Activated CD8-positive, alpha-beta memory T cell treated with anti-CD3 and anti-CD28 coated beads, Interleukin-2, amount 10 ng/mL, durations not matched to agents 7 days and 5 days (primary cell): ENCODE results near the gene SNX15. TPM values are rescaled to one million over a fixed set of nuclear protein-coding genes. Genes with fewer than 3 reads are reported as not detected.

Experiments
- ATAC-seq: fragments of 150-1000 bp; cut with Tn5 transposase; one replicate; pipeline ENCODE4 v1.10.0; 2021; ENCODE audit warnings: moderate library complexity
- CTCF ChIA-PET: fragments of 350-600 bp; sonication (Branson Sonifier 250); formaldehyde crosslinking; loops from one replicate; lab custom pipeline; 2021; ENCODE audit warnings: antibody characterized with exemption; lab: Charles Lee
- DNase-seq: peaks from one replicate; pipeline ENCODE4 v3.0.0-alpha.2; 2020
- H3K27ac Mint-ChIP-seq: one replicate; pipeline ENCODE4 v1.8.0; 2021; ENCODE audit warnings: mild to moderate bottlenecking, mixed read lengths
- H3K27me3 Mint-ChIP-seq: one replicate; pipeline ENCODE4 v1.8.0; 2021; ENCODE audit warnings: mixed read lengths
- H3K36me3 Mint-ChIP-seq: one replicate; pipeline ENCODE4 v1.8.0; 2021; ENCODE audit warnings: mild to moderate bottlenecking, mixed read lengths
- H3K4me1 Mint-ChIP-seq: one replicate; pipeline ENCODE4 v1.8.0; 2021; ENCODE audit warnings: mixed read lengths
- H3K4me3 Mint-ChIP-seq: one replicate; pipeline ENCODE4 v1.8.0; 2021; ENCODE audit warnings: mild to moderate bottlenecking, moderate library complexity, mixed read lengths
- H3K9me3 Mint-ChIP-seq: one replicate; pipeline ENCODE4 v1.8.0; 2022; ENCODE audit warnings: low read depth, mixed read lengths
- microRNA-seq: library from miRNA; unstranded; fragments of <30 nt; microRNA quantifications from one replicate; pipeline ENCODE4 v1.2.0, GENCODE V29; 2022
- total RNA-seq, 2 experiments: library from RNA; stranded (reverse); gene quantifications; one replicate each; pipeline ENCODE4 v1.2.3, GENCODE V29; 2021

Gene SNX15
- total RNA-seq, 2 experiments from 2014 or later: 18.9 to 29.2 TPM

GRCh38 chr11:65083834-65084597 lies 56.8 kb downstream of the SNX15 start, which contains the start of the genes CDCA5 and ZFPL1:
Gene CDCA5, minus strand, starts transcription at chr11:65084040. Its CDS starts 62 bp downstream, at chr11:65083978.
Gene ZFPL1, plus strand, starts transcription at chr11:65084222. Its CDS starts 477 bp downstream, at chr11:65084699.
- H3K27me3 Mint-ChIP-seq: peaks cover 2% of the 10 kb centered on the region
- CTCF ChIA-PET: interaction anchor here (1.0 to 4.0 kb wide), 10 partner anchors 9 to 236 kb away, joined by 3 to 25 read pairs (median 4); partner anchors contain the start of genes ARL2 and ZNHIT2
- DNase-seq: peak; percentile 97
- peak within 1 kb of the TSS; percentile 98 for H3K4me3 Mint-ChIP-seq
- no peaks in the 10 kb centered on the region for H3K9me3 Mint-ChIP-seq
- H3K4me1 Mint-ChIP-seq: peaks cover 54% of the 10 kb centered on the region
- H3K27ac Mint-ChIP-seq: peak within 1 kb of the TSS; percentile 99
- peaks cover 41% of the 10 kb centered on the region for H3K36me3 Mint-ChIP-seq
- ATAC-seq: peak; percentile 82

- H3K36me3 Mint-ChIP-seq: peaks cover 40% of the 10 kb centered on the region
These were observed 57.5 kb downstream of the SNX15 start for GRCh38 chr11:65084598-65085375.

DNA sequence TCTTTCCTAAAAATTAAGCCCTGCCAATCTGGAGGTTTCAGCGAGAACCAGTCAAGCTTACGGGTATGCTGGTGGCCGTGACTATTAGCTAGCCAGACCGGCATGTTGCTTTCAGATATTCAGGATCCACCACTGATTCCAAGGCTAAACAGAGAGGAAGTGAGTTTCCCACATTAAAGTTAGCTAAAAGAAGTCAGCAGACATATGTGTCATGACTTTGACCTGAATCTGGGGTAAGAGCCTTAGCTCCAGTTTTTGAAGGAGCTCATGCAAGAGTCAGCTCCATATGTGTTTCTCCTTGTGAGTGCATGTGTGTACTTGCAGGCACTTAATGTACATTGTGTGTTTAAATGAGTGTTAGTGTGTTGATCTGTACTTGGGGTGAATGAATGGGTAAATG lies 58.2 kb downstream of the SNX15 start:
- H3K4me3 Mint-ChIP-seq: peak overlapping the region; percentile 98
- no peak for ATAC-seq
- peaks cover 2% of the 10 kb centered on the region for H3K27me3 Mint-ChIP-seq
- H3K36me3 Mint-ChIP-seq: peaks cover 36% of the 10 kb centered on the region
- no peak for DNase-seq
- peaks cover 44% of the 10 kb centered on the region for H3K4me1 Mint-ChIP-seq
- H3K9me3 Mint-ChIP-seq: no peaks in the 10 kb centered on the region
- peak overlapping the region; percentile 99 for H3K27ac Mint-ChIP-seq
- CTCF ChIA-PET: interaction anchor here (0.9 to 1.7 kb wide), 6 partner anchors 9 to 58 kb away, joined by 3 to 8 read pairs (median 4); partner anchors contain the start of genes SNX15 and ZNHIT2

More at GRCh38 chr11:65084598-65085375, 57.5 kb downstream of the SNX15 start:
- Mint-ChIP-seq H3K4me3 (peak overlapping the region; percentile 98), H3K27ac (peak overlapping the region; percentile 99), H3K9me3 (no peaks in the 10 kb centered on the region), H3K4me1 (peaks cover 49% of the 10 kb centered on the region), H3K27me3 (peaks cover 2% of the 10 kb centered on the region)
- CTCF ChIA-PET: interaction anchor here (0.9 to 1.7 kb wide), 5 partner anchors 10 to 58 kb away, joined by 3 to 8 read pairs (median 4); partner anchors contain the start of gene SNX15
- ATAC-seq (peak; percentile 1), DNase-seq (no peak)

DNA sequence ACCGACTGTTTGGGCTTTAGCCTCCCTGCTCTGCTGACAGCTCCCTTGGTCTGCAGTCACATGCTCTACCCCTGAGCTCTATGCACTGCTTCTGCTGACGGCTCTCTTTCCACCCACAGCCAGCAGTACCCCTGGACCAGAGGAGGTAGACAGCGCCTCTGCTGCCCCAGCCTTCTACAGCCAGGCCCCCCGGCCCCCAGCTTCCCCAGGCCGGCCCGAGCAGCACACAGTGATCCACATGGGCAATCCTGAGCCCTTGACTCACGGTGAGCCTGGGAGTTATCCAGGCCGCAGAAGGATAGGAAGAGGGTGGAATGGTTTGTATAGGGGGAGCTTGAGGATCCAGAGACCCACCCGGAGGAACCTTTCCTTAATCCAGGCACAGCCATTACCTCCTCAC lies 59.6 kb downstream of the SNX15 start:
- Mint-ChIP-seq H3K27me3 (peaks cover 2% of the 10 kb centered on the region), H3K4me3 (no peak overlapping the region), H3K4me1 (peaks cover 31% of the 10 kb centered on the region), H3K27ac (peak overlapping the region; percentile 34), H3K36me3 (peaks cover 27% of the 10 kb centered on the region), H3K9me3 (no peaks in the 10 kb centered on the region)
- CTCF ChIA-PET: interaction anchor here (1.2 kb wide), 2 partner anchors 26 to 31 kb away, joined by 3 to 5 read pairs; partner anchors contain the start of genes TM7SF2 and ZNHIT2
- no peak for DNase-seq
- ATAC-seq: no peak

GRCh38 chr11:65087216-65087615 lies 60.0 kb downstream of the SNX15 start:
- no peak for ATAC-seq
- Mint-ChIP-seq H3K4me1 (peaks cover 27% of the 10 kb centered on the region), H3K9me3 (no peaks in the 10 kb centered on the region), H3K27me3 (peaks cover 2% of the 10 kb centered on the region), H3K36me3 (peaks cover 24% of the 10 kb centered on the region), H3K4me3 (no peak overlapping the region), H3K27ac (no peak overlapping the region)
- CTCF ChIA-PET: interaction anchor here (1.2 kb wide), 1 partner anchor 25 kb away, joined by 5 read pairs; the partner anchor contains the start of gene TM7SF2
- no peak for DNase-seq

GRCh38 chr11:65087827-65088226 lies 60.6 kb downstream of the SNX15 start:
- H3K27me3 Mint-ChIP-seq: peaks cover 2% of the 10 kb centered on the region

GRCh38 chr11:65089621-65090020 lies 62.4 kb downstream of the SNX15 start:
- H3K27me3 Mint-ChIP-seq: no peaks in the 10 kb centered on the region
- H3K27ac Mint-ChIP-seq: peak overlapping the region; percentile 15
- no peak for ATAC-seq
- no peak overlapping the region for H3K4me3 Mint-ChIP-seq
- CTCF ChIA-PET: interaction anchor here (1.0 to 1.8 kb wide), 3 partner anchors 21 to 27 kb away, joined by 3 to 5 read pairs (median 3); partner anchors contain the start of gene TM7SF2
- H3K9me3 Mint-ChIP-seq: no peaks in the 10 kb centered on the region
- DNase-seq: no peak
- H3K4me1 Mint-ChIP-seq: peaks cover 13% of the 10 kb centered on the region
- peaks cover 13% of the 10 kb centered on the region for H3K36me3 Mint-ChIP-seq

More at GRCh38 chr11:65087827-65088226, 60.6 kb downstream of the SNX15 start:
- no peak overlapping the region for H3K27ac Mint-ChIP-seq
- no peak for DNase-seq
- CTCF ChIA-PET: no interaction called here
- peaks cover 22% of the 10 kb centered on the region for H3K4me1 Mint-ChIP-seq
- no peak overlapping the region for H3K4me3 Mint-ChIP-seq
- peaks cover 21% of the 10 kb centered on the region for H3K36me3 Mint-ChIP-seq
- ATAC-seq: no peak
- no peaks in the 10 kb centered on the region for H3K9me3 Mint-ChIP-seq

Small RNAs within 50 kb of the gene (microRNA-seq; reads per million reads assigned to microRNA genes)
- not detected for gene MIR6879

Other genes starting within 250 kb of the SNX15 start
- 100 to 1,000 TPM; 442 to 462 TPM for gene SF1, start 248.9 kb upstream of the SNX15 start, total RNA-seq
- 10 to 100 TPM; 61.1 to 65.0 TPM for gene MAP4K2, start 224.2 kb upstream of the SNX15 start, total RNA-seq
- 10 to 100 TPM; 31.2 to 42.1 TPM for gene MEN1, start 216.9 kb upstream of the SNX15 start, total RNA-seq
- under 1 TPM; 0.50 to 0.61 TPM for gene CDC42BPG, start 182.8 kb upstream of the SNX15 start, total RNA-seq
- 100 to 1,000 TPM; 149 to 155 TPM for gene EHD1, start 148.8 kb upstream of the SNX15 start, total RNA-seq
- 10 to 100 TPM; 27.3 to 27.9 TPM for gene ATG2A, start 110.2 kb upstream of the SNX15 start, total RNA-seq
- 10 to 100 TPM; 11.7 to 12.3 TPM for gene PPP2R5B, start 102.8 kb upstream of the SNX15 start, total RNA-seq
- not detected for gene GPHA2, start 91.5 kb upstream of the SNX15 start, total RNA-seq
- not detected for gene MAJIN, start 55.3 kb upstream of the SNX15 start, total RNA-seq
- under 1 TPM; 0.33 to 0.67 TPM for gene BATF2, start 30.5 kb upstream of the SNX15 start, total RNA-seq
- gene ARL2, start 13.3 kb upstream of the SNX15 start, total RNA-seq: 10 to 100 TPM; 74.1 to 86.9 TPM
- 10 to 100 TPM; 24.3 to 27.2 TPM for gene SAC3D1, start 13.8 kb downstream of the SNX15 start, total RNA-seq
- gene NAALADL1, start 31.1 kb downstream of the SNX15 start, total RNA-seq: 10 to 100 TPM; 14.8 to 15.3 TPM
- gene CDCA5, start 56.6 kb downstream of the SNX15 start, total RNA-seq: 100 to 1,000 TPM; 128 to 147 TPM
- 10 to 100 TPM; 28.3 to 32.4 TPM for gene ZFPL1, start 56.8 kb downstream of the SNX15 start, total RNA-seq
- 100 to 1,000 TPM; 104 to 116 TPM for gene VPS51, start 68.8 kb downstream of the SNX15 start, total RNA-seq
- gene TM7SF2, start 84.4 kb downstream of the SNX15 start, total RNA-seq: 10 to 100 TPM; 21.0 to 26.2 TPM
- 10 to 100 TPM; 10.5 to 13.5 TPM for gene ZNHIT2, start 90.3 kb downstream of the SNX15 start, total RNA-seq
- gene FAU, start 94.7 kb downstream of the SNX15 start, total RNA-seq: 100 to 1,000 TPM; 899 to 972 TPM
- 10 to 100 TPM; 42.0 to 61.7 TPM for gene MRPL49, start 94.9 kb downstream of the SNX15 start, total RNA-seq
- 10 to 100 TPM; 34.4 to 35.1 TPM for gene SYVN1, start 107.1 kb downstream of the SNX15 start, total RNA-seq
- gene SPDYC, start 142.8 kb downstream of the SNX15 start, total RNA-seq: not detected
- 100 to 1,000 TPM; 137 to 174 TPM for gene CAPN1, start 154.5 kb downstream of the SNX15 start, total RNA-seq
- 10 to 100 TPM; 79.8 to 89.5 TPM for gene POLA2, start 234.5 kb downstream of the SNX15 start, total RNA-seq